Measurements from ENCODE around the gene ZMYND15.
A peak's percentile ranks its signal among the peaks of the same experiment; 100 is the strongest.

ZMYND15 gene

GRCh38 chr17:4782652-4783051 is 43.0 kb downstream of the ZMYND15 start:
- DNase-seq (ENCODE audit: insufficient read length, low spot score) = no peak

GRCh38 chr17:4785311-4786105 is 45.9 kb downstream of the ZMYND15 start:
- FAIRE-seq = no peak
- DNase-seq (ENCODE audit: insufficient read length, low spot score) = no peak

More at GRCh38 chr17:4782652-4783051, 43.0 kb downstream of the ZMYND15 start:
- FAIRE-seq = no peak

GRCh38 chr17:4786106-4786511 is 46.5 kb downstream of the ZMYND15 start, which contains the start of gene VMO1:
TSS of gene VMO1 (minus strand) at chr17:4786364. CDS start at chr17:4786352, 12 bp downstream.
- FAIRE-seq (no peak), DNase-seq (ENCODE audit: insufficient read length, low spot score) (no peak)

GRCh38 chr17:4786516-4786915 is 46.9 kb downstream of the ZMYND15 start:
- FAIRE-seq = no peak
- DNase-seq (ENCODE audit: insufficient read length, low spot score) = no peak

GRCh38 chr17:4788159-4788806 is 48.6 kb downstream of the ZMYND15 start:
- FAIRE-seq (no peak), DNase-seq (ENCODE audit: insufficient read length, low spot score) (no peak)

GRCh38 chr17:4788807-4789700 is 49.4 kb downstream of the ZMYND15 start, which contains the start of gene GLTPD2:
TSS of gene GLTPD2 (plus strand) at chr17:4788964. CDS start at chr17:4789012, 48 bp downstream.
- FAIRE-seq (no peak), DNase-seq (ENCODE audit: insufficient read length, low spot score) (no peak)

GRCh38 chr17:4789701-4789950 is 50.0 kb downstream of the ZMYND15 start:
- FAIRE-seq = no peak
- peak; percentile 83 for DNase-seq (ENCODE audit: insufficient read length, low spot score)

- FAIRE-seq (peak; percentile 93), DNase-seq (ENCODE audit: insufficient read length, low spot score) (peak; percentile 90)
Observed at GRCh38 chr17:4789951-4790704, 50.5 kb downstream of the ZMYND15 start.

GRCh38 chr17:4790705-4791088 is 51.1 kb downstream of the ZMYND15 start:
- DNase-seq (ENCODE audit: insufficient read length, low spot score) (no peak), FAIRE-seq (no peak)

- FAIRE-seq (no peak), DNase-seq (ENCODE audit: insufficient read length, low spot score) (no peak)
Observed at GRCh38 chr17:4795168-4795567, 55.5 kb downstream of the ZMYND15 start.

All from HTR-8/SVneo (cell line).